Gastrocnemius medialis (tissue), 4 donors: ENCODE results near the gene DHRS7. TPM values are rescaled to one million over a fixed set of nuclear protein-coding genes. Genes with fewer than 3 reads are reported as not detected.

Experiments
- ATAC-seq, 2 donors: fragments of 150-250 bp; one replicate each; pipeline ENCODE4 v1.9.1; 2016
- DNase-seq, 2 donors: peaks; one replicate each; pipeline ENCODE4 v3.0.0-alpha.2; 2019
- H3K27ac ChIP-seq, 4 donors: fragments of 200-600 bp; sonication (generic); 1 replicate in 1 of 4; 2 replicates in 3 of 4; pipeline ENCODE4 v1.5.1; 2016 to 2018; ENCODE audit warnings: mild to moderate bottlenecking in 2 of 4, moderate library complexity in 1 of 4
- H3K27me3 ChIP-seq, 3 donors: fragments of 200-600 bp; sonication (generic) in 2 of 3; 1 replicate in 1 of 3; 2 replicates in 2 of 3; pipeline versions ENCODE4 v1.5.1 to v1.6.0; 2016 to 2019; ENCODE audit warnings: mild to moderate bottlenecking in 1 of 3, moderate library complexity in 1 of 3
- H3K36me3 ChIP-seq, 2 donors: fragments of 200-600 bp; sonication (generic) in 1 of 2; one replicate each; pipeline ENCODE4 v1.5.1; 2017 to 2018
- H3K4me1 ChIP-seq, 2 donors: fragments of 200-600 bp; sonication (generic) in 1 of 2; one replicate each; pipeline ENCODE4 v1.5.1; 2016 to 2017; ENCODE audit warnings: mild to moderate bottlenecking in 2 of 2
- H3K4me3 ChIP-seq, 4 donors: fragments of 200-600 bp; sonication (generic) in 3 of 4; 1 replicate in 1 of 4; 2 replicates in 3 of 4; pipeline ENCODE4 v1.5.1; 2016 to 2019; ENCODE audit warnings: mild to moderate bottlenecking in 2 of 4
- H3K9me3 ChIP-seq, 3 donors: fragments of 200-600 bp; sonication (generic) in 2 of 3; 1 replicate in 1 of 3; 2 replicates in 2 of 3; pipeline ENCODE4 v1.5.1; 2016 to 2019
- CTCF ChIP-seq, 5 experiments: fragments of 450-650 bp in 3 of 5; fragments of 200-600 bp in 2 of 5; sonication (generic) in 2 of 5; IDR thresholded peaks in 4 of 5; conservative IDR thresholded peaks in 1 of 5; 1 replicate in 4 of 5; 2 replicates in 1 of 5; pipeline ENCODE4 v1.5.1; 2016 to 2019; ENCODE audit warnings: antibody characterized with exemption in 5 of 5, mild to moderate bottlenecking in 3 of 5, moderate library complexity in 3 of 5
- POLR2A ChIP-seq, 2 donors: fragments of 450-650 bp; IDR thresholded peaks; one replicate each; pipeline ENCODE4 v1.6.1; 2017; ENCODE audit warnings: antibody characterized with exemption in 2 of 2, mild to moderate bottlenecking in 2 of 2, moderate library complexity in 2 of 2
- in situ Hi-C, 4 donors: fragments of 200-750 bp; cut with MboI; loops; one replicate each; pipeline versions ENCODE4 v1.15.0 to v1.8.0; 2017; ENCODE audit warnings: low sequenced_read_pairs in 4 of 4
- intact Hi-C: fragments of 100-400 bp; cut with DNase I; formaldehyde crosslinking; loops from one replicate; pipeline ENCODE4 v1.15.1; 2023; ENCODE audit warnings: low total_unique reads
- total RNA-seq, 4 donors: library from RNA; depleted of rRNA; stranded (reverse); fragments of >200 nt; gene quantifications; one replicate each; pipeline versions ENCODE4 v1.1.0 to v1.2.3, GENCODE V29; 2016

DHRS7 gene
- total RNA-seq, 4 donors from 2014 or later: 937 to 2,179 (median 1,242) TPM

- Histone ChIP-seq H3K27me3 (no peaks in the 10 kb centered on the region), H3K4me1 (peaks cover 11 to 15% of the 10 kb centered on the region in 2 donors), H3K36me3 (no peaks in the 10 kb centered on the region), H3K27ac (peak overlapping the region in 3 of 4 donors; percentile 6 to 51 (median 21)), H3K4me3 (no peak overlapping the region), H3K9me3 (no peaks in the 10 kb centered on the region)
- in situ Hi-C loops: loop anchor here in 1 of 4 donors (25.0 kb wide), 1 partner anchor 107 kb away; no protein-coding TSS in a partner anchor
- DNase-seq: no peak
- peak in 1 of 2 donors; percentile 25 for ATAC-seq
- TF ChIP-seq POLR2A (IDR thresholded peaks at IDR 0.05) (no peak), CTCF (IDR thresholded peaks at IDR 0.05 in 4 of 5, conservative IDR thresholded peaks at IDR 0.05 in 1 of 5) (no peak)
- intact Hi-C loops: no loop called here
These were observed 39.9 kb upstream of the DHRS7 start for GRCh38 chr14:60204843-60205774.

- peak overlapping the region in 1 of 4 donors; percentile 12 for H3K4me3 ChIP-seq
- H3K36me3 ChIP-seq: no peaks in the 10 kb centered on the region
- ATAC-seq (peak in 1 of 2 donors; percentile 59), DNase-seq (no peak)
- TF ChIP-seq CTCF (IDR thresholded peaks at IDR 0.05 in 4 of 5, conservative IDR thresholded peaks at IDR 0.05 in 1 of 5): no peak
- TF ChIP-seq POLR2A (IDR thresholded peaks at IDR 0.05): no peak
- H3K27me3 ChIP-seq: no peaks in the 10 kb centered on the region
- intact Hi-C loops (no loop called here), in situ Hi-C loops (loop anchor here in 1 of 4 donors (25.0 kb wide), 1 partner anchor 108 kb away; no protein-coding TSS in a partner anchor)
- H3K27ac ChIP-seq: peak overlapping the region; percentile 6 to 51 (median 18)
- peaks cover 0 to 4% (median 0%) of the 10 kb centered on the region in 3 donors for H3K9me3 ChIP-seq
- H3K4me1 ChIP-seq: peaks cover 11 to 15% of the 10 kb centered on the region in 2 donors
These were observed 39.1 kb upstream of the DHRS7 start for GRCh38 chr14:60204104-60204842.

GRCh38 chr14:60199321-60199720, 34.1 kb upstream of the DHRS7 start:
- Histone ChIP-seq H3K4me3 (no peak overlapping the region), H3K27ac (no peak overlapping the region), H3K27me3 (no peaks in the 10 kb centered on the region), H3K36me3 (no peaks in the 10 kb centered on the region), H3K9me3 (peaks cover 0 to 4% (median 0%) of the 10 kb centered on the region in 3 donors), H3K4me1 (peaks cover 7% of the 10 kb centered on the region in 2 donors)
- in situ Hi-C loops: loop anchor here in 1 of 4 donors (10.0 kb wide), 1 partner anchor 135 kb away; no protein-coding TSS in a partner anchor
- DNase-seq: no peak
- no peak for TF ChIP-seq POLR2A (IDR thresholded peaks at IDR 0.05)
- no peak for TF ChIP-seq CTCF (IDR thresholded peaks at IDR 0.05 in 4 of 5, conservative IDR thresholded peaks at IDR 0.05 in 1 of 5)
- intact Hi-C loops: no loop called here
- no peak for ATAC-seq

GRCh38 chr14:60197629-60198303, 32.6 kb upstream of the DHRS7 start:
- no peak for DNase-seq
- TF ChIP-seq CTCF (IDR thresholded peaks at IDR 0.05 in 4 of 5, conservative IDR thresholded peaks at IDR 0.05 in 1 of 5): no peak
- no peak for TF ChIP-seq POLR2A (IDR thresholded peaks at IDR 0.05)
- no peak for ATAC-seq
- in situ Hi-C loops (loop anchor here in 1 of 4 donors (10.0 kb wide), 1 partner anchor 137 kb away; no protein-coding TSS in a partner anchor), intact Hi-C loops (no loop called here)
- H3K36me3 ChIP-seq: no peaks in the 10 kb centered on the region
- peaks cover 0 to 4% (median 0%) of the 10 kb centered on the region in 3 donors for H3K9me3 ChIP-seq
- H3K27ac ChIP-seq: no peak overlapping the region
- no peak overlapping the region for H3K4me3 ChIP-seq
- no peaks in the 10 kb centered on the region for H3K27me3 ChIP-seq
- no peaks in the 10 kb centered on the region for H3K4me1 ChIP-seq
